ENCODE data around the gene PPOX.

PPOX gene

DNA sequence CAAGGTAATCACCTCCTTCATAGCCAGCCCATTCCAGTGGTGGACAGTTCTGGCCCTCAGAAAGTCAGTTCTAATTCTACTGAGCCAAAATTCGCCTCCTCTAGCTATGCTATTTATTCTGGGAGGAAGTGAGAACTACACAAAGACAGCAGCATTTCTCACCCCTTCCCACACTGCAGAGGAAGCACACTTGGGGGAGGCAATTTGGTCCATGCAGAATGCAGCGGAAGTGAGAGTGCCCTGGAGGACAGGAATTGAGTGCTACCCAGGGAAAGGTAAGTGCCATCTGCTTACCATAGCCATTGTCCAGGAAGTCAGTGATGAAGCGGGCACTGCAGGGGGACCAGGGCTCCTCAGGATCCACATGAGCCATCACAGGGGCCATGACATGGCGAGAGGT, 28.9 kb downstream of the PPOX start:
- peak in 1 of 2 experiments; percentile 75 for DNase-seq (ENCODE audit: low read depth in 1 of 2, low spot score in 1 of 2)
- H3K4me3 ChIP-seq (replicated peaks; ENCODE audit: insufficient read depth, low read length), result no peak overlapping the region
- H3K27ac ChIP-seq (replicated peaks), result no peak overlapping the region
- no peak for TF ChIP-seq POLR2AphosphoS5 (IDR thresholded peaks at IDR 0.05; ENCODE audit: low read depth)
- TF ChIP-seq SPI1 (IDR thresholded peaks at IDR 0.05; ENCODE audit: borderline replicate concordance, low read depth), result peak; percentile 31; the same call in 1 of the 2 replicates
- no peaks in the 10 kb centered on the region for H3K27me3 ChIP-seq (ENCODE audit: insufficient read depth, poor library complexity, severe bottlenecking)

DNA sequence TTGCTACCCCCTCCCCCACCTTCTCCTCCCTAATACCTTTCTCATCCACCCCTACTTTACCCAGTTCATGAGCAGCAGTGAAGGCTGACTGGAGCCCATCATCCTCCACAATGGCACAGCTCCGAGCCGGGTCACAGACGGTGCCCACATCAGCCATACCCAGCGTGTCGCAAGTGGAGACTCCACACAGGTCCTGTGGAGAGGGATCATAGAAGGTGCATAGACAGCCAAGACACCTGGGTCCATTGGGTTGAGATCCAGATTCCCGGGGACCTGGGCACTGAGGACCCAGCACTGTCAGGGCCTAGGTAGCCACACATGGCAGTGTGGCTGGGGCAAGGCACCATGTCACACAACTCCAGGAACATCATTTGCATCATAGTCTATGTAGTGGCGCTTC, 29.9 kb downstream of the PPOX start:
- no peaks in the 10 kb centered on the region for H3K27me3 ChIP-seq (ENCODE audit: insufficient read depth, poor library complexity, severe bottlenecking)
- no peak overlapping the region for H3K27ac ChIP-seq (replicated peaks)
- TF ChIP-seq GABPA (IDR thresholded peaks at IDR 0.05; ENCODE audit: low read depth) (no peak), SPI1 (IDR thresholded peaks at IDR 0.05; ENCODE audit: borderline replicate concordance, low read depth) (no peak), CTCF (IDR thresholded peaks at IDR 0.05; ENCODE audit: insufficient read depth, low read length) (no peak), POLR2AphosphoS5 (IDR thresholded peaks at IDR 0.05; ENCODE audit: low read depth) (no peak)
- TF ChIP-seq, protein P1, sequence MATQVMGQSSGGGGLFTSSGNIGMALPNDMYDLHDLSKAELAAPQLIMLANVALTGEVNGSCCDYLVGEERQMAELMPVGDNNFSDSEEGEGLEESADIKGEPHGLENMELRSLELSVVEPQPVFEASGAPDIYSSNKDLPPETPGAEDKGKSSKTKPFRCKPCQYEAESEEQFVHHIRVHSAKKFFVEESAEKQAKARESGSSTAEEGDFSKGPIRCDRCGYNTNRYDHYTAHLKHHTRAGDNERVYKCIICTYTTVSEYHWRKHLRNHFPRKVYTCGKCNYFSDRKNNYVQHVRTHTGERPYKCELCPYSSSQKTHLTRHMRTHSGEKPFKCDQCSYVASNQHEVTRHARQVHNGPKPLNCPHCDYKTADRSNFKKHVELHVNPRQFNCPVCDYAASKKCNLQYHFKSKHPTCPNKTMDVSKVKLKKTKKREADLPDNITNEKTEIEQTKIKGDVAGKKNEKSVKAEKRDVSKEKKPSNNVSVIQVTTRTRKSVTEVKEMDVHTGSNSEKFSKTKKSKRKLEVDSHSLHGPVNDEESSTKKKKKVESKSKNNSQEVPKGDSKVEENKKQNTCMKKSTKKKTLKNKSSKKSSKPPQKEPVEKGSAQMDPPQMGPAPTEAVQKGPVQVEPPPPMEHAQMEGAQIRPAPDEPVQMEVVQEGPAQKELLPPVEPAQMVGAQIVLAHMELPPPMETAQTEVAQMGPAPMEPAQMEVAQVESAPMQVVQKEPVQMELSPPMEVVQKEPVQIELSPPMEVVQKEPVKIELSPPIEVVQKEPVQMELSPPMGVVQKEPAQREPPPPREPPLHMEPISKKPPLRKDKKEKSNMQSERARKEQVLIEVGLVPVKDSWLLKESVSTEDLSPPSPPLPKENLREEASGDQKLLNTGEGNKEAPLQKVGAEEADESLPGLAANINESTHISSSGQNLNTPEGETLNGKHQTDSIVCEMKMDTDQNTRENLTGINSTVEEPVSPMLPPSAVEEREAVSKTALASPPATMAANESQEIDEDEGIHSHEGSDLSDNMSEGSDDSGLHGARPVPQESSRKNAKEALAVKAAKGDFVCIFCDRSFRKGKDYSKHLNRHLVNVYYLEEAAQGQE (IDR thresholded peaks at IDR 0.05; ENCODE audit: insufficient replicate concordance, low read depth), result no peak
- DNase-seq (ENCODE audit: low read depth in 1 of 2, low spot score in 1 of 2), result no peak
- no peak overlapping the region for H3K4me3 ChIP-seq (replicated peaks; ENCODE audit: insufficient read depth, low read length)

DNA sequence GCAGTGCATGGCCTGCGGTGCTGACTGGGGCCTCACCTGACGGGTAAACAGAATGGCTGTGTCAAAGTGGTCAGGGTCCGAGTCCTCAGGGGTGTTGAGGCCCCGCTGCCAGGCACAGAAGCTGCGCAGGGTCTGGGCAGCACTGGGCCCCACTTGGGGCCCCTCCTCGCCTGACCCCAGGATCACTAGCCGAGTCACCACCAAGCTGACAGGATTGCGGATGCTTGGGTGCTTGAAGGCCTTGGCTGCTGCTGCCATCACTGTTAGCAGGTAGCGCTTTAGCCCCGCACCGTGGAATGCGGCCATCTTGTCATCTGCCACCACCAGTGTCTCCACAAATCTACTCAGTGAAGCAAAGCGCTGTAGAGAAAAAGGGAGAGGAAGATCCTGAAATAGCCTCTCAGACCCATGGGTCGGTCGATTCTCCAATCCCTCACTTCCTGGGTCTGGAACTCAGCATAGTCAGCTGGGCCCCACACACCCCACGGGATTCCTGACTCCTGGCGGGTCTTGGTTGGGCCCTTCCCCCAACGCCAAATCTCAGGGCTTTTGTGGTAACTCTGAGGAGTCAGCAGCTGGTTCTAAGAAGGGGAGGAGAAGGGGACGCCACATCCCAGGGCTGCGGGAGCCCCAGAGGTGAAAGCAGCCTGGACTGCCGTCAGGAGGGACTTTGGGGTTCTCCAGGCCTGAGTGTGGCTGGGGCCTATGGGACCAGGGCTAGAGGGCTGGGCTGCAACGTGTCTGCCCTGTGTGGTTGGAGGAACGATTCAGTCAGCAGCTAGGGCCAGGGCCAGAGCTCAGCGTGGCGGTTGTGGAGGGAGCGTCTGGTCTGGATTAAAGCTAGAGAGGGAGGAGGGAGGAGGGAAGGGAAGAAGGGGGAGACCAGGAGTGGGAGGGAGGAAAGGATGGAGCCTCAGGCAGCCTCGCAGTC, 30.6 kb downstream of the PPOX start:
- TF ChIP-seq GABPA (IDR thresholded peaks at IDR 0.05; ENCODE audit: low read depth), result no peak
- no peak for TF ChIP-seq CTCF (IDR thresholded peaks at IDR 0.05; ENCODE audit: insufficient read depth, low read length)
- TF ChIP-seq, protein P1 (IDR thresholded peaks at IDR 0.05; ENCODE audit: insufficient replicate concordance, low read depth), result no peak
- no peak for TF ChIP-seq POLR2AphosphoS5 (IDR thresholded peaks at IDR 0.05; ENCODE audit: low read depth)
- TF ChIP-seq SPI1 (IDR thresholded peaks at IDR 0.05; ENCODE audit: borderline replicate concordance, low read depth), result no peak
- no peaks in the 10 kb centered on the region for H3K27me3 ChIP-seq (ENCODE audit: insufficient read depth, poor library complexity, severe bottlenecking)
- no peak overlapping the region for H3K4me3 ChIP-seq (replicated peaks; ENCODE audit: insufficient read depth, low read length)
- no peak overlapping the region for H3K27ac ChIP-seq (replicated peaks)
- no peak for DNase-seq (ENCODE audit: low read depth in 1 of 2, low spot score in 1 of 2)

DNA sequence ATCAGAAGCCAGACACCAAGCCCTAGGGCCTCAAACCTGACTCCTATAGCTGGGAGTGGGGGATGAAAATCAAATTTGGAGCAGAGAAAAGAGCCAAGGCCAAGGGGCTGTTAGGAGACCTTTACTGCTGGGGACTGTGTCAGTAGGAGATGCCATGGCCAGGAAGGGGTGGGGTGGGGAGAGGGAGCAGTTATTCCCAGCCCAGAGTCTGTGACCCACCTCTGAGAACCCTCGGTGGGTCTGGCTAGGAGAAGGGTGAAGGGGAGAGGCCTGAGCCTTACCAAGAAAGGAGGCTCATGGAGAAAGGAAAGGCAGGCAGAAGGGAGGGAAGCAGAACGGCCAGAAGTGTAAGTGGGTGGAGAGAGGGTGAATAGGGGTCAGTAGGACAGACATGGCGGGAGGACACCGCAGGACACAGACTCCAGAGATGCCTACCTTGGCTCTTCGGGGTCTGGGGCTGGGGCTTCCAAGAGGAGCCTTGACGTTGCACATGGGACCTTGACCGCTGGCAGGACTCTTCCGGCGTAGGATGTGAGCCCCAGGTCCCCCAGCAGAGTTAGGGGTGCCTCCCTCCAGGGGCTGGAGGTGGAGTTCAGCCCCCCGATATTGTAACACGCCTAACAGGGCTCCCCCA, 31.5 kb downstream of the PPOX start:
- no peak for TF ChIP-seq GABPA (IDR thresholded peaks at IDR 0.05; ENCODE audit: low read depth)
- TF ChIP-seq CTCF (IDR thresholded peaks at IDR 0.05; ENCODE audit: insufficient read depth, low read length), result no peak
- no peak for TF ChIP-seq POLR2AphosphoS5 (IDR thresholded peaks at IDR 0.05; ENCODE audit: low read depth)
- TF ChIP-seq, protein P1 (IDR thresholded peaks at IDR 0.05; ENCODE audit: insufficient replicate concordance, low read depth), result no peak
- no peak for TF ChIP-seq SPI1 (IDR thresholded peaks at IDR 0.05; ENCODE audit: borderline replicate concordance, low read depth)
- Histone ChIP-seq H3K27ac (replicated peaks) (no peak overlapping the region), H3K4me3 (replicated peaks; ENCODE audit: insufficient read depth, low read length) (no peak overlapping the region), H3K27me3 (ENCODE audit: insufficient read depth, poor library complexity, severe bottlenecking) (no peaks in the 10 kb centered on the region)
- no peak for DNase-seq (ENCODE audit: low read depth in 1 of 2, low spot score in 1 of 2)
